H9 (cell line): ENCODE measurements around the gene IST1. TPM values are rescaled to one million over a fixed set of nuclear protein-coding genes. Genes with fewer than 3 reads are reported as not detected.

Experiments
- DNase-seq: peaks from one replicate; pipeline ENCODE4 v3.0.0-alpha.2; 2017
- H2AFZ ChIP-seq: one replicate; pipeline ENCODE4 v1.6.1; 2013; ENCODE audit warnings: mild to moderate bottlenecking, low read length, control low read depth, moderate library complexity
- H2AK5ac ChIP-seq: 2 replicates; pipeline ENCODE4 v1.6.1; 2013; ENCODE audit warnings: low read length, control low read depth, mixed read lengths; ENCODE audit not compliant: insufficient read length
- H2BK120ac ChIP-seq: one replicate; pipeline ENCODE4 v1.6.1; 2013; ENCODE audit warnings: low read depth, mild to moderate bottlenecking, low read length, control low read depth, inconsistent platforms; ENCODE audit not compliant: poor library complexity, severe bottlenecking
- H2BK12ac ChIP-seq: 2 replicates; pipeline ENCODE4 v1.6.1; 2013; ENCODE audit warnings: low read length, control low read depth, mixed read lengths, low read depth; ENCODE audit not compliant: insufficient read length
- H2BK15ac ChIP-seq: 2 replicates; pipeline ENCODE4 v1.6.1; 2013; ENCODE audit warnings: low read depth, low read length, control low read depth
- H2BK20ac ChIP-seq: one replicate; pipeline ENCODE4 v1.6.1; 2013; ENCODE audit warnings: low read depth, mild to moderate bottlenecking, low read length, control low read depth, inconsistent platforms; ENCODE audit not compliant: poor library complexity, severe bottlenecking
- H2BK5ac ChIP-seq: 2 replicates; pipeline ENCODE4 v1.6.1; 2013; ENCODE audit warnings: low read length, control low read depth, mixed read lengths; ENCODE audit not compliant: insufficient read length
- H3K14ac ChIP-seq: 2 replicates; pipeline ENCODE4 v1.6.1; 2013; ENCODE audit warnings: low read length, control low read depth; ENCODE audit not compliant: insufficient read depth
- H3K18ac ChIP-seq: 2 replicates; pipeline ENCODE4 v1.6.1; 2013; ENCODE audit warnings: low read depth, mild to moderate bottlenecking, mixed read lengths, low read length, control low read depth; ENCODE audit not compliant: insufficient read length
- H3K23ac ChIP-seq: 2 replicates; pipeline ENCODE4 v1.6.1; 2013; ENCODE audit warnings: low read length, control low read depth, mixed read lengths, low read depth; ENCODE audit not compliant: insufficient read length
- H3K23me2 ChIP-seq: 2 replicates; pipeline ENCODE4 v1.6.1; 2013; ENCODE audit warnings: low read depth, mild to moderate bottlenecking, mixed read lengths, low read length, control low read depth; ENCODE audit not compliant: insufficient read length, poor library complexity, severe bottlenecking
- H3K27ac ChIP-seq: 2 replicates; pipeline ENCODE4 v1.5.1; 2013; ENCODE audit warnings: low read length, control low read depth, mixed read lengths, low read depth; ENCODE audit not compliant: insufficient read length
- H3K27me3 ChIP-seq: 2 replicates; pipeline ENCODE4 v1.6.1; 2013; ENCODE audit warnings: low read length, control low read depth, inconsistent platforms; ENCODE audit not compliant: insufficient read depth
- H3K4ac ChIP-seq: 2 replicates; pipeline ENCODE4 v1.6.1; 2013; ENCODE audit warnings: low read depth, mild to moderate bottlenecking, control low read depth, inconsistent platforms, low read length, moderate library complexity
- H3K4me1 ChIP-seq: 2 replicates; pipeline ENCODE4 v1.6.1; 2013; ENCODE audit warnings: low read length, control low read depth, inconsistent platforms; ENCODE audit not compliant: insufficient read depth
- H3K4me2 ChIP-seq: 2 replicates; pipeline ENCODE4 v1.6.1; 2013; ENCODE audit warnings: low read length, control low read depth, mixed read lengths; ENCODE audit not compliant: insufficient read length, insufficient read depth
- H3K56ac ChIP-seq: 2 replicates; pipeline ENCODE4 v1.6.1; 2013; ENCODE audit warnings: low read depth, mild to moderate bottlenecking, mixed read lengths, low read length, control low read depth; ENCODE audit not compliant: insufficient read length
- H3K79me1 ChIP-seq: 2 replicates; pipeline ENCODE4 v1.6.1; 2013; ENCODE audit warnings: low read depth, mild to moderate bottlenecking, moderate library complexity, low read length, control low read depth, inconsistent platforms; ENCODE audit not compliant: insufficient read depth, poor library complexity, severe bottlenecking
- H3K79me2 ChIP-seq: 2 replicates; pipeline ENCODE4 v1.6.1; 2013; ENCODE audit warnings: low read length, control low read depth, inconsistent platforms; ENCODE audit not compliant: insufficient read depth
- H3K9ac ChIP-seq: 2 replicates; pipeline ENCODE4 v1.6.1; 2013; ENCODE audit warnings: low read length, control low read depth, mixed read lengths; ENCODE audit not compliant: insufficient read length; ENCODE audit errors: extremely low read depth
- H3K9me3 ChIP-seq: one replicate; pipeline ENCODE4 v1.6.1; 2013; ENCODE audit warnings: low read depth, low read length, inconsistent platforms; ENCODE audit not compliant: control insufficient read depth
- H3T11ph ChIP-seq: one replicate; pipeline ENCODE4 v1.6.1; 2013; ENCODE audit warnings: mild to moderate bottlenecking, low read length, control low read depth, inconsistent platforms
- H4K20me1 ChIP-seq: one replicate; pipeline ENCODE4 v1.6.1; 2013; ENCODE audit not compliant: control insufficient read depth, insufficient read length, insufficient read depth
- H4K5ac ChIP-seq: 2 replicates; pipeline ENCODE4 v1.6.1; 2013; ENCODE audit warnings: low read depth, mild to moderate bottlenecking, mixed read lengths, low read length, control low read depth; ENCODE audit not compliant: insufficient read length
- H4K8ac ChIP-seq: replicated peaks from 2 replicates; pipeline ENCODE4 v1.6.1; 2013; ENCODE audit warnings: low read length, control low read depth, mixed read lengths, low read depth; ENCODE audit not compliant: insufficient read length
- H4K91ac ChIP-seq: 2 replicates; pipeline ENCODE4 v1.6.1; 2013; ENCODE audit warnings: low read depth, mild to moderate bottlenecking, moderate library complexity, mixed read lengths, low read length, control low read depth; ENCODE audit not compliant: insufficient read length
- H3K27ac Mint-ChIP-seq, 3 experiments: 2 replicates in 2 of 3; 3 replicates in 1 of 3; pipeline ENCODE4 v1.8.0; 2020 to 2021; ENCODE audit warnings: mixed read lengths in 3 of 3, mild to moderate bottlenecking in 1 of 3, moderate library complexity in 1 of 3
- H3K27me3 Mint-ChIP-seq: 2 replicates; pipeline ENCODE4 v1.8.0; 2021; ENCODE audit warnings: low read depth, mild to moderate bottlenecking, moderate library complexity, mixed read lengths
- H3K36me3 Mint-ChIP-seq, 3 experiments: 2 replicates in 2 of 3; 3 replicates in 1 of 3; pipeline ENCODE4 v1.8.0; 2020 to 2021; ENCODE audit warnings: low read depth in 3 of 3, mixed read lengths in 3 of 3; ENCODE audit not compliant: insufficient read depth in 1 of 3
- H3K4me1 Mint-ChIP-seq, 2 experiments: 2 replicates each; pipeline ENCODE4 v1.8.0; 2020; ENCODE audit warnings: mixed read lengths in 2 of 2
- H3K4me3 Mint-ChIP-seq, 2 experiments: 2 replicates in 1 of 2; 3 replicates in 1 of 2; pipeline ENCODE4 v1.8.0; 2020 to 2021; ENCODE audit warnings: mild to moderate bottlenecking in 2 of 2, mixed read lengths in 2 of 2, moderate library complexity in 1 of 2
- H3K9me3 Mint-ChIP-seq, 2 experiments: 2 replicates in 1 of 2; 3 replicates in 1 of 2; pipeline ENCODE4 v1.8.0; 2020; ENCODE audit warnings: mild to moderate bottlenecking in 2 of 2, mixed read lengths in 2 of 2, moderate library complexity in 1 of 2
- WGBS: extraction: QIAGEN DNeasy Blood & Tissue Kit; methylation state at CpG from one replicate; pipeline ENCODE4 v1.1.7; 2013; ENCODE audit warnings: missing lambda C conversion rate, low lambda C conversion rate, mixed read lengths; ENCODE audit not compliant: insufficient read length; ENCODE audit errors: extremely low coverage; 5-methylcytosine and 5-hydroxymethylcytosine counted together
- total RNA-seq: library from RNA; stranded (reverse); gene quantifications from 2 replicates; pipeline ENCODE4 v1.2.1, GENCODE V29; 2021
- TF ChIP-seq, protein P1 (sequence below): fragments of 200-600 bp; sonication (generic); conservative IDR thresholded peaks from 3 replicates; pipeline ENCODE4 v1.8.0; 2021; ENCODE audit warnings: antibody characterized with exemption, mild to moderate bottlenecking

The IST1 gene
- total RNA-seq, 1 experiment from 2014 or later, result 263 TPM

- Mint-ChIP-seq H3K4me3 (no peak overlapping the region), H3K27me3 (peaks cover 2% of the 10 kb centered on the region; the same call in 1 of the 2 replicates), H3K4me1 (peaks cover 9 to 10% of the 10 kb centered on the region in 2 experiments), H3K36me3 (peaks cover 12 to 48% (median 22%) of the 10 kb centered on the region in 3 experiments; a peak in 6 of 7 replicates), H3K9me3 (no peaks in the 10 kb centered on the region), H3K27ac (peak overlapping the region in 1 of 3 experiments; percentile 95; a peak in 2 of 7 replicates)
- Histone ChIP-seq H3K9ac (no peak overlapping the region), H2BK12ac (no peak overlapping the region), H3T11ph (no peak overlapping the region), H3K4ac (no peak overlapping the region), H2BK120ac (no peak overlapping the region), H3K27me3 (no peaks in the 10 kb centered on the region), H3K9me3 (no peaks in the 10 kb centered on the region), H2BK20ac (no peak overlapping the region), H3K23ac (no peak overlapping the region), H3K4me2 (no peak overlapping the region), H4K5ac (no peak overlapping the region), H4K20me1 (peaks cover under 1% of the 10 kb centered on the region), H3K4me1 (no peaks in the 10 kb centered on the region), H3K56ac (no peak overlapping the region), H2AFZ (no peak overlapping the region), H4K8ac (no peak overlapping the region), H3K79me1 (no peaks in the 10 kb centered on the region), H4K91ac (no peak overlapping the region), H2BK5ac (no peak overlapping the region), H2AK5ac (no peak overlapping the region), H3K18ac (no peak overlapping the region), H3K79me2 (no peaks in the 10 kb centered on the region), H3K23me2 (no peaks in the 10 kb centered on the region), H3K27ac (no peak overlapping the region), H3K14ac (no peak overlapping the region), H2BK15ac (no peak overlapping the region)
- WGBS, result no CpG with 5 or more reads among the region's 1 CpG
- TF ChIP-seq, protein P1, sequence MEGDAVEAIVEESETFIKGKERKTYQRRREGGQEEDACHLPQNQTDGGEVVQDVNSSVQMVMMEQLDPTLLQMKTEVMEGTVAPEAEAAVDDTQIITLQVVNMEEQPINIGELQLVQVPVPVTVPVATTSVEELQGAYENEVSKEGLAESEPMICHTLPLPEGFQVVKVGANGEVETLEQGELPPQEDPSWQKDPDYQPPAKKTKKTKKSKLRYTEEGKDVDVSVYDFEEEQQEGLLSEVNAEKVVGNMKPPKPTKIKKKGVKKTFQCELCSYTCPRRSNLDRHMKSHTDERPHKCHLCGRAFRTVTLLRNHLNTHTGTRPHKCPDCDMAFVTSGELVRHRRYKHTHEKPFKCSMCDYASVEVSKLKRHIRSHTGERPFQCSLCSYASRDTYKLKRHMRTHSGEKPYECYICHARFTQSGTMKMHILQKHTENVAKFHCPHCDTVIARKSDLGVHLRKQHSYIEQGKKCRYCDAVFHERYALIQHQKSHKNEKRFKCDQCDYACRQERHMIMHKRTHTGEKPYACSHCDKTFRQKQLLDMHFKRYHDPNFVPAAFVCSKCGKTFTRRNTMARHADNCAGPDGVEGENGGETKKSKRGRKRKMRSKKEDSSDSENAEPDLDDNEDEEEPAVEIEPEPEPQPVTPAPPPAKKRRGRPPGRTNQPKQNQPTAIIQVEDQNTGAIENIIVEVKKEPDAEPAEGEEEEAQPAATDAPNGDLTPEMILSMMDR, result no peak
- DNase-seq, result no peak
Measured at GRCh38 chr16:71933017-71933416, 37.7 kb downstream of the IST1 start.
